Stimulated activated CD8-positive, alpha-beta memory T cell treated with anti-CD3 and anti-CD28 coated beads, Interleukin-12 subunit alpha, Interleukin-12 subunit beta, amount 100 ng/mL, for 4 hours (primary cell): ENCODE measurements around the gene ULBP3.
"Not testable (repeated sequence)": the region's sequence is repeated elsewhere in the genome, so short reads cannot be mapped to it uniquely, and the experiment has no call there.

Experiments
- DNase-seq: peaks from one replicate; pipeline ENCODE4 v3.0.0-alpha.2; 2020; ENCODE audit warnings: low read depth

ULBP3 gene

GRCh38 chr6:150015281-150016001 is 53.5 kb downstream of the ULBP3 start:
- not testable (repeated sequence) for DNase-seq

- DNase-seq: not testable (repeated sequence)
These were observed 54.2 kb downstream of the ULBP3 start for GRCh38 chr6:150014623-150015280.

- not testable (repeated sequence) for DNase-seq
These were observed 54.9 kb downstream of the ULBP3 start for GRCh38 chr6:150013785-150014622.

GRCh38 chr6:150012846-150013784 is 55.8 kb downstream of the ULBP3 start:
- DNase-seq: not testable (repeated sequence)
